BJ (cell line): Measurements from ENCODE around the gene GLP1R. TPM values are rescaled to one million over a fixed set of nuclear protein-coding genes. Genes with fewer than 3 reads are reported as not detected.

Experiments
- CTCF ChIA-PET: fragments of 350-600 bp; formaldehyde crosslinking; extraction: SDS; loops from one replicate; lab custom pipeline; 2021; ENCODE audit warnings: antibody characterized with exemption, inconsistent platforms; lab: Yijun Ruan, JAX
- POLR2A ChIA-PET: fragments of 300-600 bp; sonication (Branson Sonifier 250); formaldehyde crosslinking; extraction: SDS; loops from one replicate; lab custom pipeline; 2021; ENCODE audit warnings: antibody characterized with exemption; lab: Charles Lee
- DNase-seq: peaks from one replicate; pipeline ENCODE4 v3.0.0-alpha.2; 2011; ENCODE audit warnings: low read depth
- H3K27me3 ChIP-seq: 2 replicates; pipeline ENCODE4 v1.6.0; 2011; ENCODE audit warnings: low read length; ENCODE audit not compliant: control insufficient read depth, insufficient read depth
- H3K36me3 ChIP-seq: 2 replicates; pipeline ENCODE4 v1.5.1; 2011; ENCODE audit warnings: low read length; ENCODE audit not compliant: control insufficient read depth, insufficient read depth
- H3K4me3 ChIP-seq: 2 replicates; pipeline ENCODE4 v1.5.1; 2011; ENCODE audit warnings: low read depth, mild to moderate bottlenecking, control low read depth, low read length
- CTCF ChIP-seq: IDR thresholded peaks from 2 replicates; pipeline ENCODE4 v1.5.1; 2011; ENCODE audit warnings: low read depth, mild to moderate bottlenecking, control low read depth, inconsistent platforms, low read length, moderate library complexity; ENCODE audit not compliant: insufficient read depth
- polyA plus RNA-seq: library from polyadenylated mRNA; depleted of rRNA; stranded (reverse); fragments of >200 nt; gene quantifications from 2 replicates; pipeline ENCODE4 v1.2.3, GENCODE V29; 2011

The GLP1R gene
- polyA plus RNA-seq, 1 experiment: not detected

GRCh38 chr6:39058471-39059147 lies 10.0 kb downstream of the GLP1R start:
- Histone ChIP-seq H3K36me3 (no peaks in the 10 kb centered on the region), H3K4me3 (no peak overlapping the region), H3K27me3 (peaks cover 5% of the 10 kb centered on the region)
- no peak for TF ChIP-seq CTCF
- DNase-seq: no peak
- ChIA-PET CTCF (no interaction called here), POLR2A (no interaction called here)

- no peak for TF ChIP-seq CTCF
- Histone ChIP-seq H3K27me3 (peaks cover 5% of the 10 kb centered on the region), H3K4me3 (no peak overlapping the region), H3K36me3 (no peaks in the 10 kb centered on the region)
- DNase-seq: no peak
- ChIA-PET CTCF (no interaction called here), POLR2A (no interaction called here)
These were observed 11.1 kb downstream of the GLP1R start for GRCh38 chr6:39059496-39060310.

DNA sequence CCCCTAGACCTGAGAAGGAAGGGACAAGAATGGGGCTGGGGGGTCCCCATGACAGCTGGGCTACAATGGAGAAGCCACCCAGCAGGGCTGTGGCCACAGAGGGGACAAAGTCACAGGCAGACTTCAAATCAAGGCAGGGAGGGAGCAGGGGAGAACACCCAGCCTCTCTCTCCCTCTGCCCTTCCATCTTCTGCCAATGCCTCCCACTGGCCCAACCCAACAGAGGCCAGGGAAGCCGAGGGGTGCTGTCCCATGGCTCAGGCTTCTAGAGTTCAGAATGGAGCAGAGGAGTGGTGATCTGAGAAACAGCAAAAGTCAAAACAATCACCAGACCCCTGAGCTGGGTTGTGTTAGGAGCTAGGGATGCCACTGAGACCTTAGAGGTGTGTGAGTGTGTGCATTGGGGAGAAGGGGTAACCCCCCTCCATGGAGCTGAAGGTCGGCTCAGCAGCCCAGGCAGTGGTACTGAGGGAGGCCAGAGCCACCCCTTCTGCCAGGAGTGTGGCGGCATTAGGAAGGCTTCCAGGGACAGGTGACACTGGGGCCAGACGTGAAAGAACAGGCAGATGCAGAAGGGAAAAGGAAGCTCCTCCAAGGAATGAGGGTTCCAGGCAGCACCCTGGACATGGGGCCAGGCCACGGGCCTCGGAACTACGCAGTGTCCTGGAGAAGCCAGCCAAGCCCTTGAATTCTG lies 12.0 kb downstream of the GLP1R start:
- DNase-seq: no peak
- H3K36me3 ChIP-seq: no peaks in the 10 kb centered on the region
- no peak overlapping the region for H3K4me3 ChIP-seq
- no peak for TF ChIP-seq CTCF
- CTCF ChIA-PET: no interaction called here
- H3K27me3 ChIP-seq: peaks cover 3% of the 10 kb centered on the region
- POLR2A ChIA-PET: no interaction called here

GRCh38 chr6:39061182-39061581 lies 12.6 kb downstream of the GLP1R start:
- H3K27me3 ChIP-seq: peaks cover 3% of the 10 kb centered on the region
- DNase-seq: no peak
- no peak overlapping the region for H3K4me3 ChIP-seq
- ChIA-PET POLR2A (no interaction called here), CTCF (no interaction called here)
- no peak for TF ChIP-seq CTCF
- no peaks in the 10 kb centered on the region for H3K36me3 ChIP-seq

GRCh38 chr6:39061588-39061987 lies 13.0 kb downstream of the GLP1R start:
- DNase-seq: no peak
- POLR2A ChIA-PET: no interaction called here
- Histone ChIP-seq H3K27me3 (peaks cover 3% of the 10 kb centered on the region), H3K4me3 (no peak overlapping the region), H3K36me3 (no peaks in the 10 kb centered on the region)
- CTCF ChIA-PET: no interaction called here
- no peak for TF ChIP-seq CTCF
